ENCODE data around the gene TRAF7.

The TRAF7 gene

GRCh38 chr16:2226245-2226793 lies 70.7 kb downstream of the TRAF7 start:
- no peak for DNase-seq

GRCh38 chr16:2226918-2227317 lies 71.3 kb downstream of the TRAF7 start:
- DNase-seq: no peak

Measured in fibroblast of skin of abdomen (primary cell).